22Rv1 (cell line): ENCODE data around the gene CFAP221.
"Not testable (repeated sequence)": the region's sequence is repeated elsewhere in the genome, so short reads cannot be mapped to it uniquely, and the experiment has no call there.

ENCODE experiments used
- ZFX ChIP-seq: fragments of 450-650 bp; IDR thresholded peaks from 2 replicates; pipeline ENCODE4 v1.6.1; 2017; ENCODE audit warnings: antibody characterized with exemption, borderline replicate concordance
- TF ChIP-seq, protein P1 (sequence below): fragments of 450-650 bp; IDR thresholded peaks from 2 replicates; pipeline ENCODE4 v1.5.1; 2017; ENCODE audit warnings: mild to moderate bottlenecking

DNA sequence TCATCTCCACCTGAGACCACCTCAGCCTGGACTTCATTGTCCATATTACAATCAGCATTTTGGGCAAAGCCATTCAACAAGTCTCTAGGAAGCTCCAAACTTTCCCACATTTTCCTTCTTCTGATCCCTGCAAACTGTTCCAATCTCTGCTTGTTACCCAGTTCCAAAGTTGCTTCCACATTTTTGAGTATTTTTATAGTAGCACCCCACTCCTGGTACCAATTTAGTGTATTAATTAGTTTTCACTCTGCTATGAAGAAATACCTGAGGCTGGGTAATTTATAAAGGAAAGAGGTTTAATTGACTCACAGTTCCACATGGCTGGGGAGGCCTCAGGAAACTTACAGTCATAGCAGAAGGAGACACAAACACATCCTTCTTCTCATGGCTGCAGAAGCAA lies 69.9 kb downstream of the CFAP221 start:
- TF ChIP-seq, protein P1, sequence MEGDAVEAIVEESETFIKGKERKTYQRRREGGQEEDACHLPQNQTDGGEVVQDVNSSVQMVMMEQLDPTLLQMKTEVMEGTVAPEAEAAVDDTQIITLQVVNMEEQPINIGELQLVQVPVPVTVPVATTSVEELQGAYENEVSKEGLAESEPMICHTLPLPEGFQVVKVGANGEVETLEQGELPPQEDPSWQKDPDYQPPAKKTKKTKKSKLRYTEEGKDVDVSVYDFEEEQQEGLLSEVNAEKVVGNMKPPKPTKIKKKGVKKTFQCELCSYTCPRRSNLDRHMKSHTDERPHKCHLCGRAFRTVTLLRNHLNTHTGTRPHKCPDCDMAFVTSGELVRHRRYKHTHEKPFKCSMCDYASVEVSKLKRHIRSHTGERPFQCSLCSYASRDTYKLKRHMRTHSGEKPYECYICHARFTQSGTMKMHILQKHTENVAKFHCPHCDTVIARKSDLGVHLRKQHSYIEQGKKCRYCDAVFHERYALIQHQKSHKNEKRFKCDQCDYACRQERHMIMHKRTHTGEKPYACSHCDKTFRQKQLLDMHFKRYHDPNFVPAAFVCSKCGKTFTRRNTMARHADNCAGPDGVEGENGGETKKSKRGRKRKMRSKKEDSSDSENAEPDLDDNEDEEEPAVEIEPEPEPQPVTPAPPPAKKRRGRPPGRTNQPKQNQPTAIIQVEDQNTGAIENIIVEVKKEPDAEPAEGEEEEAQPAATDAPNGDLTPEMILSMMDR = not testable (repeated sequence)
- TF ChIP-seq ZFX = not testable (repeated sequence)
